Neural cell (in vitro differentiated cells): Measurements from ENCODE around the gene CHN1.

ENCODE experiments used
- EP300 ChIP-seq: fragments of 450-650 bp; conservative IDR thresholded peaks from 2 replicates; pipeline ENCODE4 v1.6.1; 2014; ENCODE audit warnings: antibody characterized with exemption, mild to moderate bottlenecking, moderate library complexity; ENCODE audit not compliant: poor library complexity, severe bottlenecking
- EZH2 ChIP-seq: fragments of 200-600, 300-800 bp; shearing (Covaris generic), sonication (generic); IDR thresholded peaks from 2 replicates; pipeline ENCODE4 v1.6.1; 2014; ENCODE audit warnings: antibody characterized with exemption, low read length, borderline replicate concordance, mild to moderate bottlenecking; ENCODE audit not compliant: insufficient read depth, poor library complexity, severe bottlenecking
- POLR2AphosphoS5 ChIP-seq: IDR thresholded peaks from 2 replicates; pipeline ENCODE4 v1.6.1; 2012
- RAD21 ChIP-seq: fragments of 450-650 bp; conservative IDR thresholded peaks from 2 replicates; pipeline ENCODE4 v1.6.1; 2014; ENCODE audit warnings: antibody characterized with exemption, mild to moderate bottlenecking, moderate library complexity
- SMC3 ChIP-seq: fragments of 450-650 bp; conservative IDR thresholded peaks from 2 replicates; pipeline ENCODE4 v1.6.1; 2014; ENCODE audit warnings: antibody characterized with exemption, mild to moderate bottlenecking, moderate library complexity; ENCODE audit not compliant: poor library complexity
- TAF1 ChIP-seq: IDR thresholded peaks from 2 replicates; pipeline ENCODE4 v1.6.1; 2012; ENCODE audit warnings: low read depth
- TF ChIP-seq, protein P1 (sequence below): fragments of 450-650 bp; IDR thresholded peaks from 2 replicates; pipeline ENCODE4 v1.5.1; 2014; ENCODE audit warnings: antibody characterized with exemption, mild to moderate bottlenecking, moderate library complexity; ENCODE audit not compliant: poor library complexity, severe bottlenecking
- TF ChIP-seq, protein P2 (sequence below): IDR thresholded peaks from 2 replicates; pipeline ENCODE4 v1.6.1; 2012; ENCODE audit warnings: borderline replicate concordance

DNA sequence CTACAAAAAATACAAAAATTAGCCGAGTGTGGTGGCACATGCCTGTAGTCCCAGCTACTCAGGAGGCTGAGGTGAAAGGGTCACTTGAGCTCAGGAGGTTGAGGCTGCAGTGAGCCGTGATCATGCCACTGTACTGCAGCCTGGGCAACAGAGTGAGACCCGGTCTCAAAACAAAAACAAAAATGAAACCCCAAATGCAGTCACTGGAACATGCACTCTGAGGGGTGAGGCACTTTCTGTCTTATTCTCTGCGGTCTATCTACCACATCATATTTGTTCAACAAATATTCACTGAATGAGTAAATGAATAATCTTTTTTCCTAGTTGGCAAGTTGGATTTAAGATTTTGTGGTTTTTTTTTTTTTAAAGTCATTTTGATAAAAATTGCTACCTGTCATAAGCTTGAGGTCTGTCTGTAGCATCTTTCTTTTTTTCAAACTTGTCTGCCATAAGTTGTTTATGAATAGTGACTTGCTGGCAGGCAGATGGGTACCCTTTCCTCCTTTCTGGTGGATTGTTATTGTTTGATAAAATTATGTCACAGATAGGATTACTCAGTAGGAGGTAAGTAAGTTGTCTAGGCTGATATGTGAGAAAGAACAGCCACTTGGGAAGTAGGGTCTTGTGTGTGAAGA is 252.7 kb downstream of the CHN1 start:
- TF ChIP-seq, protein P1, sequence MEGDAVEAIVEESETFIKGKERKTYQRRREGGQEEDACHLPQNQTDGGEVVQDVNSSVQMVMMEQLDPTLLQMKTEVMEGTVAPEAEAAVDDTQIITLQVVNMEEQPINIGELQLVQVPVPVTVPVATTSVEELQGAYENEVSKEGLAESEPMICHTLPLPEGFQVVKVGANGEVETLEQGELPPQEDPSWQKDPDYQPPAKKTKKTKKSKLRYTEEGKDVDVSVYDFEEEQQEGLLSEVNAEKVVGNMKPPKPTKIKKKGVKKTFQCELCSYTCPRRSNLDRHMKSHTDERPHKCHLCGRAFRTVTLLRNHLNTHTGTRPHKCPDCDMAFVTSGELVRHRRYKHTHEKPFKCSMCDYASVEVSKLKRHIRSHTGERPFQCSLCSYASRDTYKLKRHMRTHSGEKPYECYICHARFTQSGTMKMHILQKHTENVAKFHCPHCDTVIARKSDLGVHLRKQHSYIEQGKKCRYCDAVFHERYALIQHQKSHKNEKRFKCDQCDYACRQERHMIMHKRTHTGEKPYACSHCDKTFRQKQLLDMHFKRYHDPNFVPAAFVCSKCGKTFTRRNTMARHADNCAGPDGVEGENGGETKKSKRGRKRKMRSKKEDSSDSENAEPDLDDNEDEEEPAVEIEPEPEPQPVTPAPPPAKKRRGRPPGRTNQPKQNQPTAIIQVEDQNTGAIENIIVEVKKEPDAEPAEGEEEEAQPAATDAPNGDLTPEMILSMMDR, result no peak
- TF ChIP-seq RAD21 (no peak), POLR2AphosphoS5 (no peak), EP300 (no peak), EZH2 (no peak), SMC3 (no peak), TAF1 (no peak)
- TF ChIP-seq, protein P2, sequence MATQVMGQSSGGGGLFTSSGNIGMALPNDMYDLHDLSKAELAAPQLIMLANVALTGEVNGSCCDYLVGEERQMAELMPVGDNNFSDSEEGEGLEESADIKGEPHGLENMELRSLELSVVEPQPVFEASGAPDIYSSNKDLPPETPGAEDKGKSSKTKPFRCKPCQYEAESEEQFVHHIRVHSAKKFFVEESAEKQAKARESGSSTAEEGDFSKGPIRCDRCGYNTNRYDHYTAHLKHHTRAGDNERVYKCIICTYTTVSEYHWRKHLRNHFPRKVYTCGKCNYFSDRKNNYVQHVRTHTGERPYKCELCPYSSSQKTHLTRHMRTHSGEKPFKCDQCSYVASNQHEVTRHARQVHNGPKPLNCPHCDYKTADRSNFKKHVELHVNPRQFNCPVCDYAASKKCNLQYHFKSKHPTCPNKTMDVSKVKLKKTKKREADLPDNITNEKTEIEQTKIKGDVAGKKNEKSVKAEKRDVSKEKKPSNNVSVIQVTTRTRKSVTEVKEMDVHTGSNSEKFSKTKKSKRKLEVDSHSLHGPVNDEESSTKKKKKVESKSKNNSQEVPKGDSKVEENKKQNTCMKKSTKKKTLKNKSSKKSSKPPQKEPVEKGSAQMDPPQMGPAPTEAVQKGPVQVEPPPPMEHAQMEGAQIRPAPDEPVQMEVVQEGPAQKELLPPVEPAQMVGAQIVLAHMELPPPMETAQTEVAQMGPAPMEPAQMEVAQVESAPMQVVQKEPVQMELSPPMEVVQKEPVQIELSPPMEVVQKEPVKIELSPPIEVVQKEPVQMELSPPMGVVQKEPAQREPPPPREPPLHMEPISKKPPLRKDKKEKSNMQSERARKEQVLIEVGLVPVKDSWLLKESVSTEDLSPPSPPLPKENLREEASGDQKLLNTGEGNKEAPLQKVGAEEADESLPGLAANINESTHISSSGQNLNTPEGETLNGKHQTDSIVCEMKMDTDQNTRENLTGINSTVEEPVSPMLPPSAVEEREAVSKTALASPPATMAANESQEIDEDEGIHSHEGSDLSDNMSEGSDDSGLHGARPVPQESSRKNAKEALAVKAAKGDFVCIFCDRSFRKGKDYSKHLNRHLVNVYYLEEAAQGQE, result no peak
